ENCODE measurements around the gene TRIM28. TPM values are rescaled to one million over a fixed set of nuclear protein-coding genes. Genes with fewer than 3 reads are reported as not detected.

Gene TRIM28
- total RNA-seq, 2 donors from 2014 or later = 99.6 to 207 TPM

GRCh38 chr19:58544591-58545285 is 874 bp downstream of the TRIM28 start:
- no peak for TF ChIP-seq CTCF (IDR thresholded peaks at IDR 0.05)
- H3K27me3 ChIP-seq = no peaks in the 10 kb centered on the region
- DNase-seq (ENCODE audit: low spot score) = no peak
- no peaks in the 10 kb centered on the region for H3K9me3 ChIP-seq
- H3K4me3 ChIP-seq = peak overlapping the region; percentile 89 to 95
- peaks cover 0 to 32% of the 10 kb centered on the region in 2 donors for H3K4me1 ChIP-seq
- peak overlapping the region; percentile 86 to 90 for H3K27ac ChIP-seq
- peaks cover 34% of the 10 kb centered on the region for H3K36me3 ChIP-seq

GRCh38 chr19:58545286-58546018 is 1.6 kb downstream of the TRIM28 start:
- Histone ChIP-seq H3K27ac (peak overlapping the region in 1 of 2 donors; percentile 80), H3K4me1 (peaks cover 0 to 32% of the 10 kb centered on the region in 2 donors), H3K27me3 (no peaks in the 10 kb centered on the region), H3K4me3 (peak overlapping the region; percentile 89 to 95), H3K36me3 (peaks cover 42% of the 10 kb centered on the region), H3K9me3 (no peaks in the 10 kb centered on the region)
- DNase-seq (ENCODE audit: low spot score) = no peak
- no peak for TF ChIP-seq CTCF (IDR thresholded peaks at IDR 0.05)

DNA sequence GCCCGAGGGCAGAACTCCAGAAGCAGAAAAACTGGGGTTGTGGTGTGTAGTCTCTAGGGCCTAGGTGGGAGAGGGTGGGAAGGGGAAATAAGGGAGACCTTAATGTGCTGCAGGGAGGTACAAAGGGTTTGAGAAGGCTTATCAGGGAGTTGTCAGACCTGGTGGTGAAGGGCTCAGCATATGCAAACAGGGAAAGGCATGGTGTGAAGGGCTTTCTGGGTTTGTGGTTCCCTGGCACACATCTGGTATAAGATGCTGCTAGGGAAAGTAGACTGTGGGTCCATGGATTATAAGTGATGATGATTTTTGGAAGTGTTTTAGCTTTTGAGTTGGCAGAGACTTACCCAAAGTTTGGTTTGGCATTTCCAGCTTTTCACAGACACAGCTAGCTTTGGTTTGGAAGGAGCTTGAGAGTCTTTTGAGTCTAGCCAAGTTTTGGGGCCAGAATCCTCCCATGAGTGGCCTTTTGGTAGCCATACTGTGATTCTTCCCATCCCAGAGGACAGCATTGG is 2.2 kb downstream of the TRIM28 start:
- TF ChIP-seq CTCF (IDR thresholded peaks at IDR 0.05) = no peak
- H3K36me3 ChIP-seq = peaks cover 48% of the 10 kb centered on the region
- peak overlapping the region in 1 of 2 donors; percentile 20 for H3K27ac ChIP-seq
- no peak for DNase-seq (ENCODE audit: low spot score)
- H3K27me3 ChIP-seq = no peaks in the 10 kb centered on the region
- no peaks in the 10 kb centered on the region for H3K9me3 ChIP-seq
- H3K4me3 ChIP-seq = peak overlapping the region; percentile 89 to 95
- peaks cover 0 to 32% of the 10 kb centered on the region in 2 donors for H3K4me1 ChIP-seq

- DNase-seq (ENCODE audit: low spot score) = no peak
- Histone ChIP-seq H3K27me3 (no peaks in the 10 kb centered on the region), H3K4me1 (peaks cover 0 to 32% of the 10 kb centered on the region in 2 donors), H3K36me3 (peaks cover 63% of the 10 kb centered on the region), H3K27ac (no peak overlapping the region), H3K9me3 (no peaks in the 10 kb centered on the region), H3K4me3 (no peak overlapping the region)
- no peak for TF ChIP-seq CTCF (IDR thresholded peaks at IDR 0.05)
Measured at GRCh38 chr19:58547323-58548312, 3.8 kb downstream of the TRIM28 start.

GRCh38 chr19:58548859-58549663 is 5.2 kb downstream of the TRIM28 start:
- H3K4me1 ChIP-seq = peaks cover 0 to 34% of the 10 kb centered on the region in 2 donors
- H3K9me3 ChIP-seq = no peaks in the 10 kb centered on the region
- no peak overlapping the region for H3K4me3 ChIP-seq
- DNase-seq (ENCODE audit: low spot score) = no peak
- TF ChIP-seq CTCF (IDR thresholded peaks at IDR 0.05) = no peak
- H3K27ac ChIP-seq = no peak overlapping the region
- H3K27me3 ChIP-seq = no peaks in the 10 kb centered on the region
- peaks cover 69% of the 10 kb centered on the region for H3K36me3 ChIP-seq

All from right atrium auricular region (tissue), 2 donors.